Activated B cell treated with CpG ODN at 0.5 μM for 24 hours (primary cell): ENCODE results near the gene DDX59. TPM values are rescaled to one million over a fixed set of nuclear protein-coding genes. Genes with fewer than 3 reads are reported as not detected.

ENCODE experiments used
- ATAC-seq: fragments of 200-7000 bp; cut with Tn5 transposase; one replicate; pipeline ENCODE4 v1.10.0; 2021; ENCODE audit warnings: low read depth, mild to moderate bottlenecking, moderate library complexity
- CTCF ChIA-PET: fragments of 350-600 bp; sonication (Branson Sonifier 250); formaldehyde crosslinking; loops from one replicate; lab custom pipeline; 2021; ENCODE audit warnings: antibody characterized with exemption; lab: Charles Lee
- POLR2A ChIA-PET: fragments of 350-600 bp; sonication (Branson Sonifier 250); formaldehyde crosslinking; loops from one replicate; lab custom pipeline; 2021; ENCODE audit warnings: antibody characterized with exemption; lab: Charles Lee
- DNase-seq: peaks from one replicate; pipeline ENCODE4 v3.0.0; 2022
- H3K27ac Mint-ChIP-seq: one replicate; pipeline ENCODE4 v1.8.0; 2020; ENCODE audit warnings: mixed read lengths
- H3K27me3 Mint-ChIP-seq: one replicate; pipeline ENCODE4 v1.8.0; 2021; ENCODE audit warnings: mixed read lengths
- H3K36me3 Mint-ChIP-seq: one replicate; pipeline ENCODE4 v1.8.0; 2021; ENCODE audit warnings: low read depth, mixed read lengths
- H3K4me1 Mint-ChIP-seq: one replicate; pipeline ENCODE4 v1.8.0; 2021; ENCODE audit warnings: mixed read lengths
- H3K4me3 Mint-ChIP-seq: one replicate; pipeline ENCODE4 v1.8.0; 2020; ENCODE audit warnings: mild to moderate bottlenecking, mixed read lengths
- H3K9me3 Mint-ChIP-seq: one replicate; pipeline ENCODE4 v1.8.0; 2020; ENCODE audit warnings: mixed read lengths
- intact Hi-C: fragments of 100-400 bp; cut with micrococcal nuclease; formaldehyde crosslinking; loops from one replicate; pipeline ENCODE4 v1.15.1; 2024
- total RNA-seq: library from RNA; stranded (reverse); gene quantifications from 2 replicates; pipeline ENCODE4 v1.2.3, GENCODE V29; 2022
- TF ChIP-seq, protein P1 (sequence below): fragments of 200-600 bp; IDR thresholded peaks from one replicate; pipeline ENCODE4 v1.8.0; 2022; ENCODE audit warnings: antibody characterized with exemption, mild to moderate bottlenecking

The DDX59 gene
- 27.6 and 28.2 TPM in 2 replicates for total RNA-seq

DNA sequence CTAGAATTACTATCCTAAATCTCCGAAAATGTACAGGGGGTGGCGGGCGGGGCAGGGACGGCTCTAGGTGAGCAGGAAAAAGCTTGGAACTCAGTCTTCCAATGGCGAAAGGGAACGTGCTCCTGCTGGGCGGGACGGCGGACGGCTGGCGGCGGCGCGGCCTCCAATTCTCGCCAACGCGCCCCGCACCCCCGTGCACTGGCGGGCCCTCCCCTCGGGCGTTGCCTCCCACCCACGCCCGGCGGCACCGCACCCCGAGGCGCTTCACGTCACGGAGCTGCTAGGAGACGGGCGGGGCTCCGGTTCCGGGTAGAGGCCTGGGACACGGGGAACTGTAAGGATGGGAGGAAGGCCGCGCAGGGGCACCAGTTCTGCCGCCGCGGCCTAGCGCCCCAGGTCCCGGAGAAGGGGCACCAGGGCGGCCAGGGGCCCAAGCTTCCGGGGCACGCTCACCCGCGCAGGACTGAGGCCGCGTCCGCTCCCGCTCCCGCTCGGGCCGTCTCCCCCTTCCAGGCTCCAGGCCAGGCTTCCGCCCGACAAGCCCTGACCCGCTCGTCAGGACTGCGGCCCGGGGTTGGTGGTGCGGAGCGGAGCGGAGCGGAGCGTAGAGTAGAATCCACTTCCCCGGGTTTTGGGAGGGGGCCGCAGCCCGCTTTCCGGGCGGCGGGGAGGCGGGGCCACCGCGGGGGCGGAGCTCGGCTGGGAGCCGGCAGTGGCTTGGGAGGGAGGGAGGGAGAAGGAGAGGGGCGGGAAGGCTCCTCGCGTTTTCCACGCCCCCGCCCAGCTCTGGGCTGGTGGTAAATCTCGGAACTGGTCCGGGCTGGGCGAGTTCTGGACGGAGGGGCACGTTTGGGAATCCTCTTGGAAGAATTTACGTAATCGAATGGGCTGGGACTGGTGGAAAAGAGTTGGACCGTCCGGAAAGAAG, at the start of gene DDX59:
Gene DDX59 (minus strand): TSS at position 594 of the 928 bp plus-strand sequence. CDS start 3,167 bp downstream, outside the sequence.
- DNase-seq (peak; percentile 87), ATAC-seq (peak; percentile 84)
- TF ChIP-seq, protein P1, sequence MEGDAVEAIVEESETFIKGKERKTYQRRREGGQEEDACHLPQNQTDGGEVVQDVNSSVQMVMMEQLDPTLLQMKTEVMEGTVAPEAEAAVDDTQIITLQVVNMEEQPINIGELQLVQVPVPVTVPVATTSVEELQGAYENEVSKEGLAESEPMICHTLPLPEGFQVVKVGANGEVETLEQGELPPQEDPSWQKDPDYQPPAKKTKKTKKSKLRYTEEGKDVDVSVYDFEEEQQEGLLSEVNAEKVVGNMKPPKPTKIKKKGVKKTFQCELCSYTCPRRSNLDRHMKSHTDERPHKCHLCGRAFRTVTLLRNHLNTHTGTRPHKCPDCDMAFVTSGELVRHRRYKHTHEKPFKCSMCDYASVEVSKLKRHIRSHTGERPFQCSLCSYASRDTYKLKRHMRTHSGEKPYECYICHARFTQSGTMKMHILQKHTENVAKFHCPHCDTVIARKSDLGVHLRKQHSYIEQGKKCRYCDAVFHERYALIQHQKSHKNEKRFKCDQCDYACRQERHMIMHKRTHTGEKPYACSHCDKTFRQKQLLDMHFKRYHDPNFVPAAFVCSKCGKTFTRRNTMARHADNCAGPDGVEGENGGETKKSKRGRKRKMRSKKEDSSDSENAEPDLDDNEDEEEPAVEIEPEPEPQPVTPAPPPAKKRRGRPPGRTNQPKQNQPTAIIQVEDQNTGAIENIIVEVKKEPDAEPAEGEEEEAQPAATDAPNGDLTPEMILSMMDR: no peak
- Mint-ChIP-seq H3K36me3 (peaks cover 28% of the 10 kb centered on the region), H3K27ac (peak within 1 kb of the TSS; percentile 96), H3K9me3 (no peaks in the 10 kb centered on the region), H3K27me3 (no peaks in the 10 kb centered on the region), H3K4me1 (peaks cover 30% of the 10 kb centered on the region), H3K4me3 (peak within 1 kb of the TSS; percentile 97)
- ChIA-PET POLR2A (interaction anchor here (0.5 to 2.5 kb wide), 22 partner anchors 10 to 516 kb away, joined by 3 to 20 read pairs (median 6); partner anchors contain the start of genes CAMSAP2 and KIF14), CTCF (interaction anchor here (0.9 to 3.7 kb wide), 6 partner anchors 46 to 302 kb away, joined by 3 to 25 read pairs (median 3); no protein-coding TSS in a partner anchor)
- intact Hi-C loops: loop anchor here (1.0 to 2.0 kb wide), 6 partner anchors 41 to 348 kb away; partner anchors contain the start of genes CAMSAP2, KIF14 and ZNF281

DNA sequence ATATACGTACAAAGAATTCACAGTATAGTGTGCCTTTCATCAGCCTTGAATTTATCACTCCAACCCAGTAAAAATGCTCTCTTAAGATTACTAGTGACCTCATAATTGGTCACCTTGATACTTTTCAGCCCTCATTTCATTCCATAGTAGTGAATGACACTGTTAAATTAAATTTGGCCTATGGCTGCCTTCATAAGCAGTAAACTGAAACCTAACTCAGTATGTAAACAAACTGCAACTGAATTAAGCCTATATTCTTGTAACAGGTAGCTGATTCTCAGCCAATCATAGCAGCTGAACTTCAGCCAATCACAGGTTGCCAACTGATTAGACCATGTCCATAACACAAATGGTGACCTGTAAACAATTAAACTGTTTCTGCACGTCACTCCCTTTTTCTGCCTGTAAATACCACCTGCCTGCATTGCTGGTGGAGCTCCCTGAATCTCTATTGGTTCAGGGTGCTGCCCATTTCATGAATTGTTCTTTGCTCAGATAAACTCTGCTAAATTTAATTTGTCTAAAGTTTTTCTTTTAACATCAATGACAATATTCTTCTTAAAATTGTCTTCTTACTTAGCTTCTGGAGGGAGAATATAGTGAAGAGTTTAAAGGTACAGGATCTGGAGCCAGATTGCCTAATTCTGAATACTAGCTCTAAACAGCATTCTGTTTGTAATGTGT, 44.9 kb upstream of the DDX59 start:
- Mint-ChIP-seq H3K27me3 (peaks cover 9% of the 10 kb centered on the region), H3K4me3 (no peak overlapping the region), H3K36me3 (no peaks in the 10 kb centered on the region), H3K4me1 (no peaks in the 10 kb centered on the region), H3K9me3 (no peaks in the 10 kb centered on the region), H3K27ac (no peak overlapping the region)
- ChIA-PET CTCF (no interaction called here), POLR2A (no interaction called here)
- DNase-seq (no peak), ATAC-seq (no peak)
- intact Hi-C loops: no loop called here
- TF ChIP-seq, protein P1: no peak

DNA sequence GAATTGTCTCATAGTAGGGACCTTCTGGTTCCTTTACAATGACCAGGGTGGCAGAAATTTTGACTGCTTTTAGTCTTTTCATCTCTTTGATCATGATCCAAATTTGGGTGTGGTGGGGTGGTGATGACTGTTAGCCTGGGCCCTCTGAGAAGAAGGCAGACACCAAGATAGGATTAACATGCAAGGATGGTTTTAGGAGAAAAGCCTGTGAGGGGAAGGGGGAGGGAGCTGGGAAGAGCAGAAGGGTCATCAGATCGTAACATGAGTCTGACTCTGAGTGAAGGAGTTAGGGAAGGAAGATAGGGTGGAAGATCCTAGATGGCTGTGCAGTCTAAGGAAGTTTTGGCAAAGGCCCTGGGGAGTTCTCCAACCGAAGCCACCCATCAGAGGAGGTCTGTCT, 40.5 kb upstream of the DDX59 start:
- no peak for ATAC-seq
- H3K9me3 Mint-ChIP-seq: no peaks in the 10 kb centered on the region
- CTCF ChIA-PET: no interaction called here

DNA sequence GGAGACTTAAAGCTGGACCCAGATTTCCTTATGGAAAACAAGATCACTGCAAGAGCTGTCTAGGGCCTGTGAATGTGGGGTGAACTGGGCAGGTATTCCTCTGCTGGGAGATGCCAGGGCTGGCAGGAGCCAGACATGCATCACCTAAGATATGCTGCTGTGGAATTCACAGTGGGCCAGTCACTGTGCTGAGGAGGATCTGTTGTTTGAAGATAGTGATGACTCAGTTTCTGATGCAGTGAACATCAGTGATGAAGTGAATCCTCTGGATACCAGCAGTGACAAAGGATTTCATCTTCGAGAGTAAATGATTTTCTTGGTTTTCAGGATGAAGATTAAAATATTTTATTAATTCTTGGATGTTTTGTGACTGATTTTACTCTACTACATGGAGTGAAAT, 39.1 kb upstream of the DDX59 start:
- Mint-ChIP-seq H3K4me3 (no peak overlapping the region), H3K36me3 (no peaks in the 10 kb centered on the region), H3K9me3 (no peaks in the 10 kb centered on the region), H3K27me3 (no peaks in the 10 kb centered on the region), H3K27ac (no peak overlapping the region), H3K4me1 (no peaks in the 10 kb centered on the region)
- DNase-seq: no peak
- no peak for ATAC-seq
- ChIA-PET POLR2A (no interaction called here), CTCF (no interaction called here)
- TF ChIP-seq, protein P1: no peak
- intact Hi-C loops: no loop called here

More for the DNA sequence above, 40.5 kb upstream of the DDX59 start:
- Mint-ChIP-seq H3K4me3 (no peak overlapping the region), H3K36me3 (no peaks in the 10 kb centered on the region), H3K4me1 (no peaks in the 10 kb centered on the region), H3K27ac (no peak overlapping the region), H3K27me3 (peaks cover 3% of the 10 kb centered on the region)
- intact Hi-C loops: no loop called here
- no peak for DNase-seq
- TF ChIP-seq, protein P1: no peak
- POLR2A ChIA-PET: no interaction called here

DNA sequence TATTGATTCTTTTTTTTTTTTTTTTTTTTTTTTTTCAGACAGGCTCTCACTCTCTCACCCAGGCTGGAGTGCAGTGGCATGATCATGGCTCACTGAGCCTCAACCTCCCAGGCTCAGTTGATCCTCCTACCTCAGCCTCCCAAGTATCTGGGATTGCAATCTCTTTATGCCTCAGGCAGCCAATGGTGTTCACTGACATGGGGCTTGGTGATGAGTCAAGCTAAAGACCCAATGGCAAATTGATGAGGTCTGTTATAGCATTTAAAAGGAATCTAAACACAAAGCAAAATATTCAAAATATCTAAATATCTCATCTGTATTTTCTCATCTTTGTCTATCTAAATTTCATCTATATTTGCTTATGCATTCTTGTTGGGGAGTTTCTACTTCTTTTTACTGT, 38.5 kb upstream of the DDX59 start:
- no peaks in the 10 kb centered on the region for H3K27me3 Mint-ChIP-seq

More for the DNA sequence above, 38.5 kb upstream of the DDX59 start:
- DNase-seq (no peak), ATAC-seq (no peak)
- H3K4me1 Mint-ChIP-seq: no peaks in the 10 kb centered on the region
- intact Hi-C loops: no loop called here
- no peaks in the 10 kb centered on the region for H3K36me3 Mint-ChIP-seq
- H3K9me3 Mint-ChIP-seq: no peaks in the 10 kb centered on the region
- ChIA-PET POLR2A (no interaction called here), CTCF (no interaction called here)
- H3K27ac Mint-ChIP-seq: no peak overlapping the region
- TF ChIP-seq, protein P1: no peak
- no peak overlapping the region for H3K4me3 Mint-ChIP-seq
